SK-N-SH treated with all-trans-retinoic acid at 6 μM for 48 hours (cell line): ENCODE measurements around the gene UCKL1.

Experiments
- ATAC-seq: fragments of 200-7000 bp; cut with Tn5 transposase; 3 replicates; pipeline ENCODE4 v1.9.1; 2020; ENCODE audit warnings: mild to moderate bottlenecking, moderate library complexity
- ARNTL ChIP-seq: fragments of 450-650 bp; formaldehyde crosslinking; IDR thresholded peaks from 2 replicates; pipeline ENCODE4 v1.5.0; 2020; ENCODE audit warnings: low read depth, mild to moderate bottlenecking, moderate library complexity, borderline replicate concordance
- BACH2 ChIP-seq: fragments of 250-450 bp; sonication (Bioruptor Pico); IDR thresholded peaks from 2 replicates; pipeline ENCODE4 v1.9.0; 2021; ENCODE audit warnings: mild to moderate bottlenecking, borderline replicate concordance
- CSDC2 ChIP-seq: fragments of 250-450 bp; sonication (Bioruptor Pico); IDR thresholded peaks from 2 replicates; pipeline ENCODE4 v1.5.0; 2020; ENCODE audit warnings: mild to moderate bottlenecking, moderate library complexity
- ESRRG ChIP-seq: fragments of 250-450 bp; sonication (Bioruptor Pico); IDR thresholded peaks from 2 replicates; pipeline ENCODE4 v1.6.1; 2021; ENCODE audit warnings: mild to moderate bottlenecking
- ISL1 ChIP-seq: fragments of 250-450 bp; sonication (Bioruptor Pico); IDR thresholded peaks from 2 replicates; pipeline ENCODE4 v2.1.2; 2022; ENCODE audit warnings: mild to moderate bottlenecking, moderate library complexity
- OSR1 ChIP-seq: fragments of 250-450 bp; sonication (Bioruptor Pico); IDR thresholded peaks from 2 replicates; pipeline ENCODE4 v1.8.0; 2022; ENCODE audit warnings: moderate library complexity, mild to moderate bottlenecking, inconsistent platforms
- PPARA ChIP-seq: fragments of 250-450 bp; sonication (Bioruptor Pico); IDR thresholded peaks from 2 replicates; pipeline ENCODE4 v1.5.0; 2020; ENCODE audit warnings: mild to moderate bottlenecking, borderline replicate concordance
- RARB ChIP-seq: fragments of 250-450 bp; sonication (Bioruptor Pico); IDR thresholded peaks from 2 replicates; pipeline ENCODE4 v1.8.0; 2021; ENCODE audit warnings: mild to moderate bottlenecking, moderate library complexity
- TCF4 ChIP-seq: fragments of 250-450 bp; sonication (Bioruptor Pico); IDR thresholded peaks from 2 replicates; pipeline ENCODE4 v1.8.0; 2021; ENCODE audit warnings: mild to moderate bottlenecking, moderate library complexity, borderline replicate concordance
- TOX ChIP-seq: fragments of 250-450 bp; sonication (Bioruptor Pico); IDR thresholded peaks from 2 replicates; pipeline ENCODE4 v1.8.0; 2021; ENCODE audit warnings: mild to moderate bottlenecking, moderate library complexity, borderline replicate concordance
- ZC3H10 ChIP-seq: fragments of 250-450 bp; sonication (Bioruptor Pico); IDR thresholded peaks from 2 replicates; pipeline ENCODE4 v1.5.1; 2021; ENCODE audit warnings: mild to moderate bottlenecking, moderate library complexity
- ZFP3 ChIP-seq: fragments of 250-450 bp; sonication (Bioruptor Pico); IDR thresholded peaks from 2 replicates; pipeline ENCODE4 v1.5.0; 2020; ENCODE audit warnings: mild to moderate bottlenecking, moderate library complexity
- ZFP30 ChIP-seq: fragments of 450-650 bp; formaldehyde crosslinking; IDR thresholded peaks from 2 replicates; pipeline ENCODE4 v1.5.0; 2022; ENCODE audit warnings: mild to moderate bottlenecking, moderate library complexity
- ZNF565 ChIP-seq: fragments of 450-650 bp; formaldehyde crosslinking; conservative IDR thresholded peaks from 2 replicates; pipeline ENCODE4 v1.5.0; 2020; ENCODE audit warnings: low read depth, mild to moderate bottlenecking, moderate library complexity
- ZNF70 ChIP-seq: fragments of 450-650 bp; formaldehyde crosslinking; IDR thresholded peaks from 2 replicates; pipeline ENCODE4 v1.5.0; 2020; ENCODE audit warnings: mild to moderate bottlenecking, moderate library complexity
- ZNF8 ChIP-seq: fragments of 450-650 bp; formaldehyde crosslinking; IDR thresholded peaks from 2 replicates; pipeline ENCODE4 v1.5.0; 2020; ENCODE audit warnings: mild to moderate bottlenecking, moderate library complexity
- TF ChIP-seq, protein P1 (sequence below): fragments of 250-450 bp; sonication (Bioruptor Pico); IDR thresholded peaks from 2 replicates; pipeline ENCODE4 v1.5.0; 2020; ENCODE audit warnings: mild to moderate bottlenecking, moderate library complexity
- TF ChIP-seq, protein P2 (sequence below): fragments of 250-450 bp; sonication (Bioruptor Pico); IDR thresholded peaks from 2 replicates; pipeline ENCODE4 v1.8.0; 2021; ENCODE audit warnings: low read depth, mild to moderate bottlenecking, moderate library complexity, borderline replicate concordance
- TF ChIP-seq, protein P3 (sequence below): fragments of 250-450 bp; sonication (Bioruptor Pico); IDR thresholded peaks from 2 replicates; pipeline ENCODE4 v1.8.0; 2020; ENCODE audit warnings: mild to moderate bottlenecking, moderate library complexity, borderline replicate concordance
- TF ChIP-seq, protein P4 (sequence below): fragments of 250-450 bp; sonication (Bioruptor Pico); IDR thresholded peaks from 2 replicates; pipeline ENCODE4 v1.5.1; 2021; ENCODE audit warnings: mild to moderate bottlenecking, moderate library complexity

Gene UCKL1

DNA sequence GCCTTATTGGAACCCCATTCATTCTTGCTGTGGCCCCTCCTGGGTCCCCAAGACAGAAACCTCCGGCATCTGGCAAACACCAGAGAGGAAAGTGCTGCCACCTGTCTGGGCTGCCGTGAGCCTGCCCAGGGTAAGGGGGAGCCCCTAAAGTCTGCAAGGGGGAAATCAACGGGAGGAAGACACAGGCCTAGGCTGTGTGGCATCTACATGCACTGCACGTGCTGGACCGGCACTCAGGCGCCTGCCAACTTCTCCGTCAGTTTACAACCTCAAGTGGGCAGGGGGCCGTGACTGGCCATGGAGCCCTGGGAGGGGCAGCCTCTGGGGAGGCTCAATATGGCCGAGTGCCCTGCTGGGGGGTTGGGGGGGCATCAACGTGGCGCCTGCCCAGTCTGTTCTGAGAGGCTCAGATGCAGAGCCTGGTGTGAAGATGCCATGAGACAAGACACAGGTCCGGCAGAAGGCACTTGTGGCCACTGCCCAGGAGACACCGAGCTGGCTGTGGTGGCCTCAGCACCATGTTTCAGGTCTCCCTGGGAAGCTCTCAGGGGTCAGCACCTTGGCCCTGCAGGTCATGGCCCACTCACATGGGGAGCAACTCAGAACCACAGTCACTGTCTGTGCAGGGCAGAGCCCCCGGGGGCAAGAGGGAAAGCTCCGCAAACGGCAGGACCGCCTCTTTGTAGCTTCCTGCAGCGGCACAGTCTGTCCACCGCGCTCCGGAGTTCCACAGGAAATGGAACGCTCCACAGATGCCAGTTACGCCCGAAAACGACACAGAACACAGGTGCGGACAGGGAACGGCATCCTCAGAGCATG is 8.4 kb downstream of the UCKL1 start:
- TF ChIP-seq OSR1 (CRISPR knock-in tag): no peak
- ATAC-seq: no peak

DNA sequence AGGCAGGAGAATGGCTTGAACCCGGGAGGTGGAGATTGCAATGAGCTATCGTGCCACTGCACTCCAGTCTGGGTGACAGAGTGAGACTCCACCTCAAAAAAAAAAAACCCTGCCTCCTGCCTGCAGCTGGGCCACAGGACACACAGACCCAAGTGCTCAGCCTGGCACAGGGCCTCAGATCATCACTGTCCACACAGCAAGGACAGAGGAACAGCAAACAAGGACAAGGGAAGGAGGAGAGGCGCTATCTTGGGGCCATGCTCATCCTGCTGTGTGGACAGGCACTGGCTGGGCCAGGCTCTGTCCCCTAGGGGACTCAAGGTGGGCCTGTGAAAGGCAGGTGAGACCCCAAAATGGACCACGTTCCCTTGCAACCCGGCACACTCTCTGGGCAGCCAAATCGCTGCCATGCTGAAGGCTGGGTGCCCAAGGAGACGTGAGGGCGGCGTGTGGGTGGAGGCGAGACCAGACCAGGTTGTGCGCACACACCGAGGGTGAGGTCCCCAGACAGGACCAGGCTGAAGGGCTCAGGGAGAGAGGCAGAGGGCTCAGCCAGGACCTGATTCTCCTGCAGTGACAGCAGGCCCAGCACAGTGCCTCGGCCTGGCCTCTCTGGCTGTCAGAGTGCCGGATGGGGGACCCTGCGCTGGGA is 9.1 kb downstream of the UCKL1 start:
- ATAC-seq: no peak
- TF ChIP-seq ZC3H10 (CRISPR knock-in tag) (no peak), CSDC2 (CRISPR knock-in tag) (no peak), ZNF565 (CRISPR knock-in tag) (no peak), OSR1 (CRISPR knock-in tag) (no peak), ESRRG (no peak), ZFP30 (no peak), TOX (no peak), ZNF8 (CRISPR knock-in tag) (no peak)
- TF ChIP-seq, protein P1, sequence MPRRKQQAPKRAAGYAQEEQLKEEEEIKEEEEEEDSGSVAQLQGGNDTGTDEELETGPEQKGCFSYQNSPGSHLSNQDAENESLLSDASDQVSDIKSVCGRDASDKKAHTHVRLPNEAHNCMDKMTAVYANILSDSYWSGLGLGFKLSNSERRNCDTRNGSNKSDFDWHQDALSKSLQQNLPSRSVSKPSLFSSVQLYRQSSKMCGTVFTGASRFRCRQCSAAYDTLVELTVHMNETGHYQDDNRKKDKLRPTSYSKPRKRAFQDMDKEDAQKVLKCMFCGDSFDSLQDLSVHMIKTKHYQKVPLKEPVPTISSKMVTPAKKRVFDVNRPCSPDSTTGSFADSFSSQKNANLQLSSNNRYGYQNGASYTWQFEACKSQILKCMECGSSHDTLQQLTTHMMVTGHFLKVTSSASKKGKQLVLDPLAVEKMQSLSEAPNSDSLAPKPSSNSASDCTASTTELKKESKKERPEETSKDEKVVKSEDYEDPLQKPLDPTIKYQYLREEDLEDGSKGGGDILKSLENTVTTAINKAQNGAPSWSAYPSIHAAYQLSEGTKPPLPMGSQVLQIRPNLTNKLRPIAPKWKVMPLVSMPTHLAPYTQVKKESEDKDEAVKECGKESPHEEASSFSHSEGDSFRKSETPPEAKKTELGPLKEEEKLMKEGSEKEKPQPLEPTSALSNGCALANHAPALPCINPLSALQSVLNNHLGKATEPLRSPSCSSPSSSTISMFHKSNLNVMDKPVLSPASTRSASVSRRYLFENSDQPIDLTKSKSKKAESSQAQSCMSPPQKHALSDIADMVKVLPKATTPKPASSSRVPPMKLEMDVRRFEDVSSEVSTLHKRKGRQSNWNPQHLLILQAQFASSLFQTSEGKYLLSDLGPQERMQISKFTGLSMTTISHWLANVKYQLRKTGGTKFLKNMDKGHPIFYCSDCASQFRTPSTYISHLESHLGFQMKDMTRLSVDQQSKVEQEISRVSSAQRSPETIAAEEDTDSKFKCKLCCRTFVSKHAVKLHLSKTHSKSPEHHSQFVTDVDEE (CRISPR knock-in tag): no peak
- TF ChIP-seq, protein P2, sequence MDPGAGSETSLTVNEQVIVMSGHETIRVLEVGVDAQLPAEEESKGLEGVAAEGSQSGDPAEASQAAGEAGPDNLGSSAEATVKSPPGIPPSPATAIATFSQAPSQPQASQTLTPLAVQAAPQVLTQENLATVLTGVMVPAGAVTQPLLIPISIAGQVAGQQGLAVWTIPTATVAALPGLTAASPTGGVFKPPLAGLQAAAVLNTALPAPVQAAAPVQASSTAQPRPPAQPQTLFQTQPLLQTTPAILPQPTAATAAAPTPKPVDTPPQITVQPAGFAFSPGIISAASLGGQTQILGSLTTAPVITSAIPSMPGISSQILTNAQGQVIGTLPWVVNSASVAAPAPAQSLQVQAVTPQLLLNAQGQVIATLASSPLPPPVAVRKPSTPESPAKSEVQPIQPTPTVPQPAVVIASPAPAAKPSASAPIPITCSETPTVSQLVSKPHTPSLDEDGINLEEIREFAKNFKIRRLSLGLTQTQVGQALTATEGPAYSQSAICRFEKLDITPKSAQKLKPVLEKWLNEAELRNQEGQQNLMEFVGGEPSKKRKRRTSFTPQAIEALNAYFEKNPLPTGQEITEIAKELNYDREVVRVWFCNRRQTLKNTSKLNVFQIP: no peak
- TF ChIP-seq, protein P3, sequence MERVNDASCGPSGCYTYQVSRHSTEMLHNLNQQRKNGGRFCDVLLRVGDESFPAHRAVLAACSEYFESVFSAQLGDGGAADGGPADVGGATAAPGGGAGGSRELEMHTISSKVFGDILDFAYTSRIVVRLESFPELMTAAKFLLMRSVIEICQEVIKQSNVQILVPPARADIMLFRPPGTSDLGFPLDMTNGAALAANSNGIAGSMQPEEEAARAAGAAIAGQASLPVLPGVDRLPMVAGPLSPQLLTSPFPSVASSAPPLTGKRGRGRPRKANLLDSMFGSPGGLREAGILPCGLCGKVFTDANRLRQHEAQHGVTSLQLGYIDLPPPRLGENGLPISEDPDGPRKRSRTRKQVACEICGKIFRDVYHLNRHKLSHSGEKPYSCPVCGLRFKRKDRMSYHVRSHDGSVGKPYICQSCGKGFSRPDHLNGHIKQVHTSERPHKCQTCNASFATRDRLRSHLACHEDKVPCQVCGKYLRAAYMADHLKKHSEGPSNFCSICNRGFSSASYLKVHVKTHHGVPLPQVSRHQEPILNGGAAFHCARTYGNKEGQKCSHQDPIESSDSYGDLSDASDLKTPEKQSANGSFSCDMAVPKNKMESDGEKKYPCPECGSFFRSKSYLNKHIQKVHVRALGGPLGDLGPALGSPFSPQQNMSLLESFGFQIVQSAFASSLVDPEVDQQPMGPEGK (CRISPR knock-in tag): no peak

DNA sequence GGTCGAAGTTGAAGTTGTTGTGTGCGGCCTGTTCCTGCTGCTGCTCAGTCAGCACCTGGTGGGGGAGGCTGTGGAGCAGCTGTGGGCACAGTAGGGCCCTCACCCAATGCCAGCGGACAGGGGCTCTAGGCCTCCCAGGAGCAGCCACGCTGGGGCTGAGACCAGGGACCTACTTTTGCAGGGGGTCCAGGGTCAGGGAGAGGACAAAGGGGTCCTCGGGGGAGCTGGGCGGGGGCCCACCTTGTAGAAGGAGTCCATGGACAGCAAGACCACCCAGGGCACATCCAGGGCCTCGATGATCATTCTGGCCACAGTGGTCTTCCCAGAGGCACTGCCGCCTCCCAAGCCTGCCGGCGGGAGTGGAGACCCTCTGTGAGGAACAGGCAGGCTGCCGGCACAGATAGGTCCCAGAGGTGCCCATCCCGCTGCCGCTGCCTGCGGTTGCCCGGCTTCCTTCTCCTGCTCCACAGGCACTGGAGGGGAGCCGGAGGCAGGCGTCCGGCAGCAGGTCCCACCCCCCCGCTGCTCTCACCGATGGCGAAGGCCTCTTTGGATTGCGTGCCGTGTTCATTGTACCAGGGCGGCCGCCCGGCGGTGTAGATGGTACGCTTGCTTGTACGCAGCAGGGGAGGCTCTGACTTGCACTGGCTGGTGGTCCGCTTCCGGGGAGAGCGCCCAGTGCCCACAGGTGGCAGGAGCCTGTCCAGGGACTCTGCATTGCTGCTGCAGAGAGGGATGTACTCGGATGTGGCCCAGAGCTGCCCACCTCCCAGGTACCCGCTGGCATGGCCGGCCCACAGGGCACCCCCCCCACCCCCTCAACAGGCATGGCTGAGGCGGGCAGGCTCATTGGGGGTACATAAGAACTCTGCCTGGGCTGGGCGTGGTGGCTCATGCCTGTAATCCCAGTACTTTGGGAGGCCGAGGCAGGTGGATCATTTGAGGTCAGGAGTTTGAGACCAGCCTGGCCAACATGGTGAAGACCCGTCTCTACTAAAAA is 10.0 kb downstream of the UCKL1 start:
- no peak for ATAC-seq
- no peak for TF ChIP-seq TCF4 (CRISPR knock-in tag)
- no peak for TF ChIP-seq ZFP30
- TF ChIP-seq ZNF565 (CRISPR knock-in tag): no peak
- TF ChIP-seq, protein P4, sequence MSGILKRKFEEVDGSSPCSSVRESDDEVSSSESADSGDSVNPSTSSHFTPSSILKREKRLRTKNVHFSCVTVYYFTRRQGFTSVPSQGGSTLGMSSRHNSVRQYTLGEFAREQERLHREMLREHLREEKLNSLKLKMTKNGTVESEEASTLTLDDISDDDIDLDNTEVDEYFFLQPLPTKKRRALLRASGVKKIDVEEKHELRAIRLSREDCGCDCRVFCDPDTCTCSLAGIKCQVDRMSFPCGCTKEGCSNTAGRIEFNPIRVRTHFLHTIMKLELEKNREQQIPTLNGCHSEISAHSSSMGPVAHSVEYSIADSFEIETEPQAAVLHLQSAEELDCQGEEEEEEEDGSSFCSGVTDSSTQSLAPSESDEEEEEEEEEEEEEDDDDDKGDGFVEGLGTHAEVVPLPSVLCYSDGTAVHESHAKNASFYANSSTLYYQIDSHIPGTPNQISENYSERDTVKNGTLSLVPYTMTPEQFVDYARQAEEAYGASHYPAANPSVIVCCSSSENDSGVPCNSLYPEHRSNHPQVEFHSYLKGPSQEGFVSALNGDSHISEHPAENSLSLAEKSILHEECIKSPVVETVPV (CRISPR knock-in tag): no peak
- TF ChIP-seq, protein P3 (CRISPR knock-in tag): no peak
- TF ChIP-seq ZNF70 (CRISPR knock-in tag): no peak
- TF ChIP-seq ZFP3: no peak
- TF ChIP-seq ISL1 (CRISPR knock-in tag): no peak
- no peak for TF ChIP-seq ARNTL
- TF ChIP-seq OSR1 (CRISPR knock-in tag): no peak
- TF ChIP-seq ZNF8 (CRISPR knock-in tag): no peak
- TF ChIP-seq BACH2 (CRISPR knock-in tag): no peak
- no peak for TF ChIP-seq PPARA (CRISPR knock-in tag)
- TF ChIP-seq RARB (CRISPR knock-in tag): no peak
- TF ChIP-seq, all 23 proteins: peak for 0
